ENCODE data around the gene B4GALNT4. TPM values are rescaled to one million over a fixed set of nuclear protein-coding genes. Genes with fewer than 3 reads are reported as not detected.
A peak's percentile ranks its signal among the peaks of the same experiment; 100 is the strongest.
"Not testable (repeated sequence)": the region's sequence is repeated elsewhere in the genome, so short reads cannot be mapped to it uniquely, and the experiment has no call there.

Gene B4GALNT4
- total and polyA plus RNA-seq, 4 donors: 0.15 to 0.42 (median 0.42) TPM; not detected in 1

- peaks cover 0 to 6% (median 0%) of the 10 kb centered on the region in 4 donors for H3K9me3 ChIP-seq (ENCODE audit: control insufficient read depth in 4 of 4, low read length in 3 of 4)
- no peaks in the 10 kb centered on the region for H3K4me1 ChIP-seq (ENCODE audit: control insufficient read depth in 4 of 4, insufficient read depth in 4 of 4, low read length in 3 of 4)
- no peak for DNase-seq (ENCODE audit: low spot score)
- no peaks in the 10 kb centered on the region for H3K36me3 ChIP-seq (ENCODE audit: control insufficient read depth in 4 of 4, insufficient read depth in 3 of 4, low read depth in 1 of 4, low read length in 3 of 4)
- H3K27me3 ChIP-seq (ENCODE audit: control insufficient read depth in 4 of 4, insufficient read depth in 4 of 4, low read length in 3 of 4): peaks cover 3 to 15% (median 5%) of the 10 kb centered on the region in 4 donors
- no peak overlapping the region for H3K27ac ChIP-seq (ENCODE audit: low read depth in 1 of 2, low read length in 2 of 2)
- 80% methylated on average over 36 of the region's 36 CpGs for WGBS
- TF ChIP-seq SP1 (IDR thresholded peaks at IDR 0.05) (no peak), HNF4A (conservative IDR thresholded peaks at IDR 0.05) (no peak), RAD21 (IDR thresholded peaks at IDR 0.05) (no peak), FOXA2 (IDR thresholded peaks at IDR 0.05) (no peak), HNF4G (IDR thresholded peaks at IDR 0.05) (no peak), JUND (IDR thresholded peaks at IDR 0.05) (no peak), FOXA1 (IDR thresholded peaks at IDR 0.05) (no peak), NR2F2 (IDR thresholded peaks at IDR 0.05) (no peak), YY1 (IDR thresholded peaks at IDR 0.05) (no peak), EGR1 (IDR thresholded peaks at IDR 0.05; ENCODE audit: low read depth in 2 of 2) (no peak), RXRA (IDR thresholded peaks at IDR 0.05) (no peak)
- TF ChIP-seq, protein P1, sequence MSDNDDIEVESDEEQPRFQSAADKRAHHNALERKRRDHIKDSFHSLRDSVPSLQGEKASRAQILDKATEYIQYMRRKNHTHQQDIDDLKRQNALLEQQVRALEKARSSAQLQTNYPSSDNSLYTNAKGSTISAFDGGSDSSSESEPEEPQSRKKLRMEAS (IDR thresholded peaks at IDR 0.05): no peak
- TF ChIP-seq, protein P2, sequence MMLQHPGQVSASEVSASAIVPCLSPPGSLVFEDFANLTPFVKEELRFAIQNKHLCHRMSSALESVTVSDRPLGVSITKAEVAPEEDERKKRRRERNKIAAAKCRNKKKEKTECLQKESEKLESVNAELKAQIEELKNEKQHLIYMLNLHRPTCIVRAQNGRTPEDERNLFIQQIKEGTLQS (IDR thresholded peaks at IDR 0.05): no peak
- TF ChIP-seq, protein P3, sequence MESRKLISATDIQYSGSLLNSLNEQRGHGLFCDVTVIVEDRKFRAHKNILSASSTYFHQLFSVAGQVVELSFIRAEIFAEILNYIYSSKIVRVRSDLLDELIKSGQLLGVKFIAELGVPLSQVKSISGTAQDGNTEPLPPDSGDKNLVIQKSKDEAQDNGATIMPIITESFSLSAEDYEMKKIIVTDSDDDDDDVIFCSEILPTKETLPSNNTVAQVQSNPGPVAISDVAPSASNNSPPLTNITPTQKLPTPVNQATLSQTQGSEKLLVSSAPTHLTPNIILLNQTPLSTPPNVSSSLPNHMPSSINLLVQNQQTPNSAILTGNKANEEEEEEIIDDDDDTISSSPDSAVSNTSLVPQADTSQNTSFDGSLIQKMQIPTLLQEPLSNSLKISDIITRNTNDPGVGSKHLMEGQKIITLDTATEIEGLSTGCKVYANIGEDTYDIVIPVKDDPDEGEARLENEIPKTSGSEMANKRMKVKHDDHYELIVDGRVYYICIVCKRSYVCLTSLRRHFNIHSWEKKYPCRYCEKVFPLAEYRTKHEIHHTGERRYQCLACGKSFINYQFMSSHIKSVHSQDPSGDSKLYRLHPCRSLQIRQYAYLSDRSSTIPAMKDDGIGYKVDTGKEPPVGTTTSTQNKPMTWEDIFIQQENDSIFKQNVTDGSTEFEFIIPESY (IDR thresholded peaks at IDR 0.05): no peak
- no peak overlapping the region for H3K4me3 ChIP-seq (ENCODE audit: low read depth in 1 of 3, low read length in 3 of 3)
- no peak overlapping the region for H3K9ac ChIP-seq (ENCODE audit: low read depth in 1 of 2, low read length in 2 of 2)
Measured at GRCh38 chr11:362642-363442, 6.5 kb upstream of the B4GALNT4 start.

DNA sequence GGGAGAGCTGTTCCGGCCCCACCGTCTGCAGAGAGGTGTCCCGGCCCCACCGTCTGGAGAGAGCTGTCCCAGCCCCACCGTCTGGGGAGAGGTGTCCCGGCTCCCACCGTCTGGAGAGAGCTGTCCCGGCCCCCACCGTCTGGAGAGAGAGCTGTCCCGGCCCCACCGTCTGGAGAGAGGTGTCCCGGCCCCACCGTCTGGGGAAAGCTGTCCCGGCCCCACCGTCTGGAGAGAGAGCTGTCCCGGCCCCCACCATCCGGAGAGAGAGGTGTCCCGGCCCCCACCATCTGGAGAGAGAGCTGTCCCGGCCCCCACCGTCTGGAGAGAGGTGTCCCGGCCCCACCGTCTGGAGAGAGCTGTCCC, 5.9 kb upstream of the B4GALNT4 start:
- not testable (repeated sequence) for H3K4me1 ChIP-seq (ENCODE audit: control insufficient read depth in 4 of 4, insufficient read depth in 4 of 4, low read length in 3 of 4); H3K9me3 ChIP-seq (ENCODE audit: control insufficient read depth in 4 of 4, low read length in 3 of 4); H3K27ac ChIP-seq (ENCODE audit: low read depth in 1 of 2, low read length in 2 of 2); H3K36me3 ChIP-seq (ENCODE audit: control insufficient read depth in 4 of 4, insufficient read depth in 3 of 4, low read depth in 1 of 4, low read length in 3 of 4); H3K4me3 ChIP-seq (ENCODE audit: low read depth in 1 of 3, low read length in 3 of 3); DNase-seq (ENCODE audit: low spot score); H3K9ac ChIP-seq (ENCODE audit: low read depth in 1 of 2, low read length in 2 of 2)
- 77% methylated on average over 22 of the region's 22 CpGs for WGBS
- peaks cover 3 to 20% (median 9%) of the 10 kb centered on the region in 4 donors for H3K27me3 ChIP-seq (ENCODE audit: control insufficient read depth in 4 of 4, insufficient read depth in 4 of 4, low read length in 3 of 4)

DNA sequence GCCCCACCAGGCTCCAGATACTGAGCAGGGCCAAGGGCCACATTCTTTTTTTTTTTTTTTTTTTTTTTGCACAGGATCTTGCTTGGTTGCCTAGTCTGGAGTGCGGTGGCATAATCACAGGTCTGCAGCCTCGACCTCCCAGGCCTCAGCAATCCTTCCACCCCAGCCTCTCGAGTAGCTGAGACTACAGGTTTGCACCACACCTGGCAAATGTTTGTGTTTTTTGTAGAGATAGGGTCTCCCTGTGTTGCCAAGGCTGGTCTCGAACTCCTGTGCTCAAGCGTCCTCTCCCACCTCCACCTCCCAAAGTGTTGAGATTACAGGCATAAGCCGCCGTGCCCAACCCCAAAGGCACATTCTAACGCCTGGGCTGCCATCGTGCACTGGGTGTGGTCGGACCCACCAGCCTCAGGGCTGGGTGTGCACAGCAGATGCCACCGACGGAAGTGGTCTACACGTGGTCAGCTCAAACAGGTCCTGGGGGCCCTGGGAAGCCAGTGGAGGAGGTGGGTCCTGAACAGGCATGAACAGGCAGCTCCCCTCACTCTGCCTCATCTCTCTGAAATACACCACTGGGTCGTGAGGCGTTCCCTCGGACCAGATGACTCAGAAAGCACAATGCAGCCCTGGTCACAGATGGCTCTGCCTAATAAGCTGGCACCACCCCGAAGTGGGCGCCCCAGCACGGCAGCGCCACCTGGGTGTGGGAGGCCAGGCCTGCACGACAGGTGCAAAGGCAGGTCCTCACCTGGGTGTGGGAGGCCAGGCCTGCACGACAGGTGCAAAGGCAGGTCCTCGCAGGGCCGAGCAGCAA, 5.1 kb upstream of the B4GALNT4 start:
- peaks cover 3 to 20% (median 10%) of the 10 kb centered on the region in 4 donors for H3K27me3 ChIP-seq (ENCODE audit: control insufficient read depth in 4 of 4, insufficient read depth in 4 of 4, low read length in 3 of 4)
- H3K4me3 ChIP-seq (ENCODE audit: low read depth in 1 of 3, low read length in 3 of 3): no peak overlapping the region
- no peak overlapping the region for H3K9ac ChIP-seq (ENCODE audit: low read depth in 1 of 2, low read length in 2 of 2)
- no peaks in the 10 kb centered on the region for H3K36me3 ChIP-seq (ENCODE audit: control insufficient read depth in 4 of 4, insufficient read depth in 3 of 4, low read depth in 1 of 4, low read length in 3 of 4)
- peaks cover 0 to 6% (median 0%) of the 10 kb centered on the region in 4 donors for H3K9me3 ChIP-seq (ENCODE audit: control insufficient read depth in 4 of 4, low read length in 3 of 4)
- peaks cover 0 to 5% (median 2%) of the 10 kb centered on the region in 4 donors for H3K4me1 ChIP-seq (ENCODE audit: control insufficient read depth in 4 of 4, insufficient read depth in 4 of 4, low read length in 3 of 4)
- no peak overlapping the region for H3K27ac ChIP-seq (ENCODE audit: low read depth in 1 of 2, low read length in 2 of 2)
- DNase-seq (ENCODE audit: low spot score): no peak
- 68% methylated on average over 24 of the region's 24 CpGs for WGBS
- TF ChIP-seq FOXA1 (IDR thresholded peaks at IDR 0.05) (no peak), FOXA2 (IDR thresholded peaks at IDR 0.05) (no peak), HNF4G (IDR thresholded peaks at IDR 0.05) (no peak), RXRA (IDR thresholded peaks at IDR 0.05) (no peak), HNF4A (conservative IDR thresholded peaks at IDR 0.05) (no peak), SP1 (IDR thresholded peaks at IDR 0.05) (no peak)
- TF ChIP-seq, protein P3 (IDR thresholded peaks at IDR 0.05): no peak
- TF ChIP-seq, protein P1 (IDR thresholded peaks at IDR 0.05): no peak
- TF ChIP-seq, protein P4, sequence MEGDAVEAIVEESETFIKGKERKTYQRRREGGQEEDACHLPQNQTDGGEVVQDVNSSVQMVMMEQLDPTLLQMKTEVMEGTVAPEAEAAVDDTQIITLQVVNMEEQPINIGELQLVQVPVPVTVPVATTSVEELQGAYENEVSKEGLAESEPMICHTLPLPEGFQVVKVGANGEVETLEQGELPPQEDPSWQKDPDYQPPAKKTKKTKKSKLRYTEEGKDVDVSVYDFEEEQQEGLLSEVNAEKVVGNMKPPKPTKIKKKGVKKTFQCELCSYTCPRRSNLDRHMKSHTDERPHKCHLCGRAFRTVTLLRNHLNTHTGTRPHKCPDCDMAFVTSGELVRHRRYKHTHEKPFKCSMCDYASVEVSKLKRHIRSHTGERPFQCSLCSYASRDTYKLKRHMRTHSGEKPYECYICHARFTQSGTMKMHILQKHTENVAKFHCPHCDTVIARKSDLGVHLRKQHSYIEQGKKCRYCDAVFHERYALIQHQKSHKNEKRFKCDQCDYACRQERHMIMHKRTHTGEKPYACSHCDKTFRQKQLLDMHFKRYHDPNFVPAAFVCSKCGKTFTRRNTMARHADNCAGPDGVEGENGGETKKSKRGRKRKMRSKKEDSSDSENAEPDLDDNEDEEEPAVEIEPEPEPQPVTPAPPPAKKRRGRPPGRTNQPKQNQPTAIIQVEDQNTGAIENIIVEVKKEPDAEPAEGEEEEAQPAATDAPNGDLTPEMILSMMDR (IDR thresholded peaks at IDR 0.05; ENCODE audit: low read depth, low read length, missing input control): peak; percentile 34
